PC-3 (cell line): ENCODE results near the gene TSPAN9. TPM values are rescaled to one million over a fixed set of nuclear protein-coding genes. Genes with fewer than 3 reads are reported as not detected.

Experiments used
- ATAC-seq: fragments of 200-7000 bp; cut with Tn5 transposase; 2 replicates; pipeline ENCODE4 v1.9.1; 2020; ENCODE audit warnings: mild to moderate bottlenecking, moderate library complexity
- BruUV-seq: library from RNA; stranded (reverse); fragments of 400-500 nt; replicated peaks from 2 replicates; lab custom pipeline; 2021; lab: Mats Ljungman, UMichigan
- CTCF ChIA-PET: fragments of 300-600 bp; sonication (Branson Sonifier 250); formaldehyde crosslinking; loops from one replicate; lab custom pipeline; 2022; ENCODE audit warnings: antibody characterized with exemption; lab: Charles Lee
- POLR2A ChIA-PET: fragments of 300-600 bp; sonication (Branson Sonifier 250); formaldehyde crosslinking; loops from one replicate; lab custom pipeline; 2022; ENCODE audit warnings: antibody characterized with exemption; ENCODE audit not compliant: unreplicated experiment; lab: Charles Lee
- DNase-seq: peaks from one replicate; pipeline ENCODE4 v3.0.0-alpha.2; 2015
- H2AFZ ChIP-seq: fragments of 300-600 bp; sonication (generic); 2 replicates; pipeline ENCODE4 v1.6.0; 2016; ENCODE audit warnings: antibody characterized with exemption, low read length
- H3F3A ChIP-seq: fragments of 300-600 bp; sonication (generic); one replicate; pipeline ENCODE4 v1.6.0; 2017; ENCODE audit warnings: antibody characterized with exemption, low read length, control low read depth, mild to moderate bottlenecking; ENCODE audit not compliant: unreplicated experiment
- H3K27ac ChIP-seq: fragments of 300-600 bp; sonication (generic); 2 replicates; pipeline ENCODE4 v1.5.1; 2016; ENCODE audit warnings: mild to moderate bottlenecking, low read length
- H3K27me3 ChIP-seq: fragments of 300-600 bp; sonication (generic); 2 replicates; pipeline ENCODE4 v1.6.1; 2016; ENCODE audit warnings: low read length, mixed read lengths
- H3K36me3 ChIP-seq: fragments of 300-600 bp; sonication (generic); 2 replicates; pipeline ENCODE4 v1.6.1; 2016; ENCODE audit warnings: low read depth, mixed run types, low read length, mixed read lengths
- H3K4me1 ChIP-seq: fragments of 300-600 bp; sonication (generic); 2 replicates; pipeline ENCODE4 v1.5.1; 2016; ENCODE audit warnings: low read length; ENCODE audit not compliant: insufficient read depth
- H3K4me2 ChIP-seq: fragments of 300-600 bp; sonication (generic); 2 replicates; pipeline ENCODE4 v1.6.0; 2016; ENCODE audit warnings: low read length
- H3K4me3 ChIP-seq: fragments of 300-600 bp; sonication (generic); 2 replicates; pipeline ENCODE4 v1.5.1; 2016; ENCODE audit warnings: mild to moderate bottlenecking, low read length, mixed read lengths
- H3K79me2 ChIP-seq: fragments of 300-600 bp; sonication (generic); 2 replicates; pipeline ENCODE4 v1.6.1; 2017; ENCODE audit warnings: low read length, mixed read lengths
- H3K9ac ChIP-seq: fragments of 300-600 bp; sonication (generic); 2 replicates; pipeline ENCODE4 v1.6.0; 2016; ENCODE audit warnings: mild to moderate bottlenecking, low read length
- H3K9me2 ChIP-seq: fragments of 300-600 bp; sonication (generic); replicated peaks from 2 replicates; pipeline ENCODE4 v1.6.1; 2016; ENCODE audit warnings: mixed run types, low read length, mixed read lengths
- H3K9me3 ChIP-seq: fragments of 300-600 bp; sonication (generic); 2 replicates; pipeline ENCODE4 v1.6.1; 2016; ENCODE audit warnings: low read length, mixed read lengths
- H4K20me1 ChIP-seq: fragments of 300-600 bp; sonication (generic); 2 replicates; pipeline ENCODE4 v1.6.1; 2016; ENCODE audit warnings: low read length, mixed read lengths
- CTCF ChIP-seq: fragments of 300-600 bp; sonication (generic); conservative IDR thresholded peaks from 2 replicates; pipeline ENCODE4 v1.5.1; 2017; ENCODE audit warnings: antibody characterized with exemption, low read depth, mild to moderate bottlenecking, low read length
- EZH2 ChIP-seq: fragments of 300-600 bp; sonication (generic); IDR thresholded peaks from one replicate; pipeline ENCODE4 v1.6.1; 2017; ENCODE audit warnings: antibody characterized with exemption, mild to moderate bottlenecking, low read length; ENCODE audit not compliant: unreplicated experiment
- EZH2phosphoT487 ChIP-seq: fragments of 300-600 bp; sonication (generic); IDR thresholded peaks from 2 replicates; pipeline ENCODE4 v1.6.1; 2018; ENCODE audit warnings: mild to moderate bottlenecking, antibody characterized with exemption, low read length, borderline replicate concordance
- intact Hi-C: fragments of 100-400 bp; cut with micrococcal nuclease; formaldehyde crosslinking; loops from 2 replicates; pipeline ENCODE4 v1.9.0; 2023
- total RNA-seq: library from RNA; depleted of rRNA; stranded (reverse); fragments of >200 nt; gene quantifications from 2 replicates; pipeline ENCODE4 v1.2.3, GENCODE V29; 2014

TSPAN9 gene
- total RNA-seq, 1 experiment from 2014 or later: 6.2 TPM

GRCh38 chr12:3035815-3036702 is 41.1 kb upstream of the TSPAN9 start:
- Histone ChIP-seq H3K27me3 (no peaks in the 10 kb centered on the region), H3K36me3 (no peaks in the 10 kb centered on the region; the same call in 1 of the 2 replicates), H3K79me2 (no peaks in the 10 kb centered on the region), H3K4me2 (no peak overlapping the region), H3K27ac (no peak overlapping the region), H3F3A (no peaks in the 10 kb centered on the region), H3K4me3 (no peak overlapping the region), H3K4me1 (no peaks in the 10 kb centered on the region), H3K9ac (no peak overlapping the region), H3K9me3 (no peaks in the 10 kb centered on the region), H4K20me1 (no peaks in the 10 kb centered on the region), H2AFZ (no peak overlapping the region), H3K9me2 (no peaks in the 10 kb centered on the region)
- TF ChIP-seq CTCF (0 out of 2 replicates have a peak, but pooled peaks have one; percentile 36), EZH2phosphoT487 (no peak), EZH2 (no peak)
- DNase-seq: no peak
- ATAC-seq: no peak
- BruUV-seq: no TSS peak
- intact Hi-C loops: no loop called here
- CTCF ChIA-PET: no interaction called here
- POLR2A ChIA-PET: no interaction called here

GRCh38 chr12:3036901-3037600 is 40.1 kb upstream of the TSPAN9 start:
- TF ChIP-seq CTCF (no peak), EZH2phosphoT487 (no peak), EZH2 (no peak)
- no peaks in the 10 kb centered on the region; the same call in 1 of the 2 replicates for H3K36me3 ChIP-seq
- ATAC-seq (no peak), DNase-seq (no peak)
- H3K9me3 ChIP-seq: no peaks in the 10 kb centered on the region
- no peak overlapping the region for H3K9ac ChIP-seq
- no peak overlapping the region for H2AFZ ChIP-seq
- CTCF ChIA-PET: no interaction called here
- H3K4me3 ChIP-seq: no peak overlapping the region
- intact Hi-C loops: no loop called here
- no TSS peak for BruUV-seq
- no peaks in the 10 kb centered on the region for H3F3A ChIP-seq
- no peak overlapping the region for H3K4me2 ChIP-seq
- no peaks in the 10 kb centered on the region for H3K79me2 ChIP-seq
- H3K9me2 ChIP-seq: no peaks in the 10 kb centered on the region
- no peak overlapping the region for H3K27ac ChIP-seq
- no peaks in the 10 kb centered on the region for H3K4me1 ChIP-seq
- no peaks in the 10 kb centered on the region for H4K20me1 ChIP-seq
- no peaks in the 10 kb centered on the region for H3K27me3 ChIP-seq
- POLR2A ChIA-PET: no interaction called here
